Gastroesophageal sphincter (tissue), 3 donors: ENCODE results near the gene PCBP3.
"Not testable (repeated sequence)": the region's sequence is repeated elsewhere in the genome, so short reads cannot be mapped to it uniquely, and the experiment has no call there.

Experiments used
- EP300 ChIP-seq: sonication (generic); formaldehyde crosslinking; IDR thresholded peaks from one replicate; pipeline ENCODE4 v1.6.1; 2017; ENCODE audit warnings: antibody characterized with exemption, mild to moderate bottlenecking
- POLR2AphosphoS5 ChIP-seq: sonication (generic); formaldehyde crosslinking; IDR thresholded peaks from one replicate; pipeline ENCODE4 v1.6.1; 2017; ENCODE audit warnings: antibody characterized with exemption
- TF ChIP-seq, protein P1 (sequence below), 4 experiments: fragments of 200-600 bp in 2 of 4; fragments of 450-650 bp in 2 of 4; sonication (generic) in 1 of 4; IDR thresholded peaks; one replicate each; pipeline ENCODE4 v1.5.1; 2017 to 2019; ENCODE audit warnings: antibody characterized with exemption in 4 of 4, mild to moderate bottlenecking in 2 of 4, moderate library complexity in 2 of 4

DNA sequence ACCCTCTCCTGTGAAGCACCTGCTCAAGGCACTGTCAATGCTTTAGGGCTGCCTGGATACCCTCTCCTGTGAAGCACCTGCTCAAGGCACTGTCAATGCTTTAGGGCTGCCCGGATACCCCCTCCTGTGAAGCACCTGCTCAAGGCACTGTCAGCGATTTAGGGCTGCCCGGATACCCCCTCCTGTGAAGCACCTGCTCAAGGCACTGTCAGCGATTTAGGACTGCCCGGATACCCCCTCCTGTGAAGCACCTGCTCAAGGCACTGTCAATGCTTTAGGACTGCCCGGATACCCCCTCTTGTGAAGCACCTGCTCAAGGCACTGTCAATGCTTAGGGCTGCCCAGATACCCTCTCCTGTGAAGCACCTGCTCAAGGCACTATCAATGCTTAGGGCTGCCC lies 33.9 kb upstream of the PCBP3 start:
- TF ChIP-seq, protein P1, sequence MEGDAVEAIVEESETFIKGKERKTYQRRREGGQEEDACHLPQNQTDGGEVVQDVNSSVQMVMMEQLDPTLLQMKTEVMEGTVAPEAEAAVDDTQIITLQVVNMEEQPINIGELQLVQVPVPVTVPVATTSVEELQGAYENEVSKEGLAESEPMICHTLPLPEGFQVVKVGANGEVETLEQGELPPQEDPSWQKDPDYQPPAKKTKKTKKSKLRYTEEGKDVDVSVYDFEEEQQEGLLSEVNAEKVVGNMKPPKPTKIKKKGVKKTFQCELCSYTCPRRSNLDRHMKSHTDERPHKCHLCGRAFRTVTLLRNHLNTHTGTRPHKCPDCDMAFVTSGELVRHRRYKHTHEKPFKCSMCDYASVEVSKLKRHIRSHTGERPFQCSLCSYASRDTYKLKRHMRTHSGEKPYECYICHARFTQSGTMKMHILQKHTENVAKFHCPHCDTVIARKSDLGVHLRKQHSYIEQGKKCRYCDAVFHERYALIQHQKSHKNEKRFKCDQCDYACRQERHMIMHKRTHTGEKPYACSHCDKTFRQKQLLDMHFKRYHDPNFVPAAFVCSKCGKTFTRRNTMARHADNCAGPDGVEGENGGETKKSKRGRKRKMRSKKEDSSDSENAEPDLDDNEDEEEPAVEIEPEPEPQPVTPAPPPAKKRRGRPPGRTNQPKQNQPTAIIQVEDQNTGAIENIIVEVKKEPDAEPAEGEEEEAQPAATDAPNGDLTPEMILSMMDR (IDR thresholded peaks at IDR 0.05), result not testable (repeated sequence)
- not testable (repeated sequence) for TF ChIP-seq EP300, POLR2AphosphoS5
